SK-N-SH treated with all-trans-retinoic acid at 6 μM for 48 hours (cell line): ENCODE data around the gene PSMF1.

ENCODE experiments used
- ATAC-seq: fragments of 200-7000 bp; cut with Tn5 transposase; 3 replicates; pipeline ENCODE4 v1.9.1; 2020; ENCODE audit warnings: mild to moderate bottlenecking, moderate library complexity
- ARNTL ChIP-seq: fragments of 450-650 bp; formaldehyde crosslinking; IDR thresholded peaks from 2 replicates; pipeline ENCODE4 v1.5.0; 2020; ENCODE audit warnings: low read depth, mild to moderate bottlenecking, moderate library complexity, borderline replicate concordance
- BACH2 ChIP-seq: fragments of 250-450 bp; sonication (Bioruptor Pico); IDR thresholded peaks from 2 replicates; pipeline ENCODE4 v1.9.0; 2021; ENCODE audit warnings: mild to moderate bottlenecking, borderline replicate concordance
- CSDC2 ChIP-seq: fragments of 250-450 bp; sonication (Bioruptor Pico); IDR thresholded peaks from 2 replicates; pipeline ENCODE4 v1.5.0; 2020; ENCODE audit warnings: mild to moderate bottlenecking, moderate library complexity
- ESRRG ChIP-seq: fragments of 250-450 bp; sonication (Bioruptor Pico); IDR thresholded peaks from 2 replicates; pipeline ENCODE4 v1.6.1; 2021; ENCODE audit warnings: mild to moderate bottlenecking
- GLIS3 ChIP-seq: fragments of 250-450 bp; sonication (Bioruptor Pico); IDR thresholded peaks from 2 replicates; pipeline ENCODE4 v1.5.0; 2020; ENCODE audit warnings: mild to moderate bottlenecking, moderate library complexity
- ISL1 ChIP-seq: fragments of 250-450 bp; sonication (Bioruptor Pico); IDR thresholded peaks from 2 replicates; pipeline ENCODE4 v2.1.2; 2022; ENCODE audit warnings: mild to moderate bottlenecking, moderate library complexity
- OSR1 ChIP-seq: fragments of 250-450 bp; sonication (Bioruptor Pico); IDR thresholded peaks from 2 replicates; pipeline ENCODE4 v1.8.0; 2022; ENCODE audit warnings: moderate library complexity, mild to moderate bottlenecking, inconsistent platforms
- POU6F1 ChIP-seq: fragments of 250-450 bp; sonication (Bioruptor Pico); IDR thresholded peaks from 2 replicates; pipeline ENCODE4 v1.8.0; 2021; ENCODE audit warnings: low read depth, mild to moderate bottlenecking, moderate library complexity, borderline replicate concordance
- PPARA ChIP-seq: fragments of 250-450 bp; sonication (Bioruptor Pico); IDR thresholded peaks from 2 replicates; pipeline ENCODE4 v1.5.0; 2020; ENCODE audit warnings: mild to moderate bottlenecking, borderline replicate concordance
- SNAI2 ChIP-seq: fragments of 250-450 bp; sonication (Bioruptor Pico); IDR thresholded peaks from 2 replicates; pipeline ENCODE4 v1.5.0; 2020; ENCODE audit warnings: mild to moderate bottlenecking, moderate library complexity
- TCF4 ChIP-seq: fragments of 250-450 bp; sonication (Bioruptor Pico); IDR thresholded peaks from 2 replicates; pipeline ENCODE4 v1.8.0; 2021; ENCODE audit warnings: mild to moderate bottlenecking, moderate library complexity, borderline replicate concordance
- ZC3H10 ChIP-seq: fragments of 250-450 bp; sonication (Bioruptor Pico); IDR thresholded peaks from 2 replicates; pipeline ENCODE4 v1.5.1; 2021; ENCODE audit warnings: mild to moderate bottlenecking, moderate library complexity
- ZFP3 ChIP-seq: fragments of 250-450 bp; sonication (Bioruptor Pico); IDR thresholded peaks from 2 replicates; pipeline ENCODE4 v1.5.0; 2020; ENCODE audit warnings: mild to moderate bottlenecking, moderate library complexity
- ZFP30 ChIP-seq: fragments of 450-650 bp; formaldehyde crosslinking; IDR thresholded peaks from 2 replicates; pipeline ENCODE4 v1.5.0; 2022; ENCODE audit warnings: mild to moderate bottlenecking, moderate library complexity
- ZNF565 ChIP-seq: fragments of 450-650 bp; formaldehyde crosslinking; conservative IDR thresholded peaks from 2 replicates; pipeline ENCODE4 v1.5.0; 2020; ENCODE audit warnings: low read depth, mild to moderate bottlenecking, moderate library complexity
- ZNF70 ChIP-seq: fragments of 450-650 bp; formaldehyde crosslinking; IDR thresholded peaks from 2 replicates; pipeline ENCODE4 v1.5.0; 2020; ENCODE audit warnings: mild to moderate bottlenecking, moderate library complexity
- ZNF8 ChIP-seq: fragments of 450-650 bp; formaldehyde crosslinking; IDR thresholded peaks from 2 replicates; pipeline ENCODE4 v1.5.0; 2020; ENCODE audit warnings: mild to moderate bottlenecking, moderate library complexity
- TF ChIP-seq, protein P1 (sequence below): fragments of 250-450 bp; sonication (Bioruptor Pico); IDR thresholded peaks from 2 replicates; pipeline ENCODE4 v1.5.1; 2021; ENCODE audit warnings: mild to moderate bottlenecking, moderate library complexity
- TF ChIP-seq, protein P2 (sequence below): fragments of 250-450 bp; sonication (Bioruptor Pico); IDR thresholded peaks from 2 replicates; pipeline ENCODE4 v1.5.1; 2020; ENCODE audit warnings: low read depth, mild to moderate bottlenecking, moderate library complexity
- TF ChIP-seq, protein P3 (sequence below): fragments of 250-450 bp; sonication (Bioruptor Pico); IDR thresholded peaks from 2 replicates; pipeline ENCODE4 v1.8.0; 2020; ENCODE audit warnings: mild to moderate bottlenecking, moderate library complexity, borderline replicate concordance

PSMF1 gene

GRCh38 chr20:1178103-1178502 is 59.7 kb downstream of the PSMF1 start:
- TF ChIP-seq TCF4 (CRISPR knock-in tag) (no peak), SNAI2 (no peak), ZNF70 (CRISPR knock-in tag) (no peak), PPARA (CRISPR knock-in tag) (no peak), GLIS3 (CRISPR knock-in tag) (no peak), ESRRG (CRISPR knock-in tag) (no peak), ZFP30 (CRISPR knock-in tag) (no peak), ZFP3 (no peak)
- TF ChIP-seq, protein P1, sequence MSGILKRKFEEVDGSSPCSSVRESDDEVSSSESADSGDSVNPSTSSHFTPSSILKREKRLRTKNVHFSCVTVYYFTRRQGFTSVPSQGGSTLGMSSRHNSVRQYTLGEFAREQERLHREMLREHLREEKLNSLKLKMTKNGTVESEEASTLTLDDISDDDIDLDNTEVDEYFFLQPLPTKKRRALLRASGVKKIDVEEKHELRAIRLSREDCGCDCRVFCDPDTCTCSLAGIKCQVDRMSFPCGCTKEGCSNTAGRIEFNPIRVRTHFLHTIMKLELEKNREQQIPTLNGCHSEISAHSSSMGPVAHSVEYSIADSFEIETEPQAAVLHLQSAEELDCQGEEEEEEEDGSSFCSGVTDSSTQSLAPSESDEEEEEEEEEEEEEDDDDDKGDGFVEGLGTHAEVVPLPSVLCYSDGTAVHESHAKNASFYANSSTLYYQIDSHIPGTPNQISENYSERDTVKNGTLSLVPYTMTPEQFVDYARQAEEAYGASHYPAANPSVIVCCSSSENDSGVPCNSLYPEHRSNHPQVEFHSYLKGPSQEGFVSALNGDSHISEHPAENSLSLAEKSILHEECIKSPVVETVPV (CRISPR knock-in tag), result no peak
- TF ChIP-seq, protein P2, sequence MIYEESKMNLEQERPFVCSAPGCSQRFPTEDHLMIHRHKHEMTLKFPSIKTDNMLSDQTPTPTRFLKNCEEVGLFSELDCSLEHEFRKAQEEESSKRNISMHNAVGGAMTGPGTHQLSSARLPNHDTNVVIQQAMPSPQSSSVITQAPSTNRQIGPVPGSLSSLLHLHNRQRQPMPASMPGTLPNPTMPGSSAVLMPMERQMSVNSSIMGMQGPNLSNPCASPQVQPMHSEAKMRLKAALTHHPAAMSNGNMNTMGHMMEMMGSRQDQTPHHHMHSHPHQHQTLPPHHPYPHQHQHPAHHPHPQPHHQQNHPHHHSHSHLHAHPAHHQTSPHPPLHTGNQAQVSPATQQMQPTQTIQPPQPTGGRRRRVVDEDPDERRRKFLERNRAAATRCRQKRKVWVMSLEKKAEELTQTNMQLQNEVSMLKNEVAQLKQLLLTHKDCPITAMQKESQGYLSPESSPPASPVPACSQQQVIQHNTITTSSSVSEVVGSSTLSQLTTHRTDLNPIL (CRISPR knock-in tag), result no peak
- no peak for ATAC-seq

DNA sequence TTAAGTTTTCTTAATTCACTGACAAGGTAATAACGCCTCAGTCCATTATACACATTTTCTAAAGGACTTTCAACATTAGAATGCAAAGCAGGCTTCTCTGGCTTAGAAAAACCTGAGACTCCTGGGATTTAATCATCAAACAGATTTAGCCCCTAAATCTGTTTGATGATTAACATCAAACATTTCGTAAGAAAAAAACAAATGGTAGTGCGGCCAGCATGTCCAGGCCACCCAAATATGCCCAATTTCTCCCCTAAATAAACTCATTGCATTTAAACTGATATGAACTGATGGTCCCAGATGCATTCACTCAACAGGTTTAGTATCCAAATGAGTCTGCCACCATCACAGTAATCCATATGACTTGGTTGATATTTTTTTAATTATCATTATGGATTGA is 60.2 kb downstream of the PSMF1 start:
- no peak for ATAC-seq
- no peak for TF ChIP-seq TCF4 (CRISPR knock-in tag)
- TF ChIP-seq SNAI2, result no peak
- no peak for TF ChIP-seq ARNTL (CRISPR knock-in tag)
- no peak for TF ChIP-seq OSR1 (CRISPR knock-in tag)
- TF ChIP-seq, protein P1 (CRISPR knock-in tag), result no peak
- TF ChIP-seq ZFP3, result no peak
- TF ChIP-seq ISL1 (CRISPR knock-in tag), result no peak
- no peak for TF ChIP-seq ZC3H10 (CRISPR knock-in tag)
- TF ChIP-seq ZFP30 (CRISPR knock-in tag), result no peak
- no peak for TF ChIP-seq ZNF565 (CRISPR knock-in tag)
- TF ChIP-seq, protein P3, sequence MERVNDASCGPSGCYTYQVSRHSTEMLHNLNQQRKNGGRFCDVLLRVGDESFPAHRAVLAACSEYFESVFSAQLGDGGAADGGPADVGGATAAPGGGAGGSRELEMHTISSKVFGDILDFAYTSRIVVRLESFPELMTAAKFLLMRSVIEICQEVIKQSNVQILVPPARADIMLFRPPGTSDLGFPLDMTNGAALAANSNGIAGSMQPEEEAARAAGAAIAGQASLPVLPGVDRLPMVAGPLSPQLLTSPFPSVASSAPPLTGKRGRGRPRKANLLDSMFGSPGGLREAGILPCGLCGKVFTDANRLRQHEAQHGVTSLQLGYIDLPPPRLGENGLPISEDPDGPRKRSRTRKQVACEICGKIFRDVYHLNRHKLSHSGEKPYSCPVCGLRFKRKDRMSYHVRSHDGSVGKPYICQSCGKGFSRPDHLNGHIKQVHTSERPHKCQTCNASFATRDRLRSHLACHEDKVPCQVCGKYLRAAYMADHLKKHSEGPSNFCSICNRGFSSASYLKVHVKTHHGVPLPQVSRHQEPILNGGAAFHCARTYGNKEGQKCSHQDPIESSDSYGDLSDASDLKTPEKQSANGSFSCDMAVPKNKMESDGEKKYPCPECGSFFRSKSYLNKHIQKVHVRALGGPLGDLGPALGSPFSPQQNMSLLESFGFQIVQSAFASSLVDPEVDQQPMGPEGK, result no peak
- no peak for TF ChIP-seq BACH2 (CRISPR knock-in tag)
- TF ChIP-seq ZNF8 (CRISPR knock-in tag), result no peak
- no peak for TF ChIP-seq ZNF70 (CRISPR knock-in tag)

DNA sequence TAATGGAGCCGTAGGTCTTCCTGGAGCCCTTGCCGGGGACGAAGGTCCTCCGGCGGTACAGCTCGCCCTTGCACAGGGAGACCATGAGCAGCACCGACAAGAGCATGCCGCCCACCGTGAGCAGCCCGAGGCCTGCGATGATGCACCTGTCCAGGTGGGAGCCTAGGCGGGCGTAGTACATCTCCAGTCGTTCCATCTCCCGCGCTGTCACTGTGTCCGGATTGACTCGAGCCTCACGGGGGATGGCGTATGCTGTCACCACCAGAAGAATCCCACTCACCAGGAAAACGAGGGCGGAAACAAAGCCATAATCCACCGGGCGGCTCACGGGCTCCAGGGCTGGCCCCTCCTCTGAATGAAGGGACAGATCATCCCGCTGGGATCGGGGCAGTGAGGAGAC is 62.5 kb downstream of the PSMF1 start:
- ATAC-seq, result no peak
- TF ChIP-seq, protein P2 (CRISPR knock-in tag), result no peak
- no peak for TF ChIP-seq CSDC2 (CRISPR knock-in tag)
- no peak for TF ChIP-seq POU6F1

GRCh38 chr20:1182106-1182505 is 63.7 kb downstream of the PSMF1 start:
- TF ChIP-seq ESRRG (CRISPR knock-in tag), result no peak
- ATAC-seq, result no peak
